HG02571 (cell line): ENCODE data around the gene RPS6KA5.

ENCODE experiments used
- ATAC-seq: cut with Tn5 transposase; IDR thresholded peaks from one replicate; pipeline ENCODE4 v1.9.1; 2021; ENCODE audit warnings: mild to moderate bottlenecking, moderate library complexity; ENCODE audit not compliant: unreplicated experiment

Gene RPS6KA5

DNA sequence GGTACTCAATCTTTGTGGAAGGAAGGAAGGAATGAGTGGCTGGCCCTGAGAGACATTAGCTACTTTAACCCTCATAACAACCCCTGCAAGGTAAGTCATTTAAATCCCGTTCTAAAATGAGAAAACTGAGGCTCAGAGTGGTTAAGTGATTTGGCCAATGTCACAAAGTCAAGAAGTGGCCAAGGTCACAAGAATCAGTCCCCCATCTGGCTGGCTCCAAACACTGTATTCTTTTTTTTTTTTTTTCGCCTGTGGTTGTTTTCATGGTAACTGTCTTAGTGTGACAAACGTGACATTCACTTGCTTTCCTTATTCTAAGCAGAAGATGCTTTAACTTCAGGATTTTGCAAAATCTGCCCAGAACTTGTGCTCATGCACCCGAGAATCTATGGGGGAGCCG is 247.0 kb downstream of the RPS6KA5 start:
- ATAC-seq = no peak

- no peak for ATAC-seq
These were observed 248.3 kb downstream of the RPS6KA5 start for GRCh38 chr14:90812109-90812508.

GRCh38 chr14:90811641-90812040 is 248.8 kb downstream of the RPS6KA5 start:
- no peak for ATAC-seq

DNA sequence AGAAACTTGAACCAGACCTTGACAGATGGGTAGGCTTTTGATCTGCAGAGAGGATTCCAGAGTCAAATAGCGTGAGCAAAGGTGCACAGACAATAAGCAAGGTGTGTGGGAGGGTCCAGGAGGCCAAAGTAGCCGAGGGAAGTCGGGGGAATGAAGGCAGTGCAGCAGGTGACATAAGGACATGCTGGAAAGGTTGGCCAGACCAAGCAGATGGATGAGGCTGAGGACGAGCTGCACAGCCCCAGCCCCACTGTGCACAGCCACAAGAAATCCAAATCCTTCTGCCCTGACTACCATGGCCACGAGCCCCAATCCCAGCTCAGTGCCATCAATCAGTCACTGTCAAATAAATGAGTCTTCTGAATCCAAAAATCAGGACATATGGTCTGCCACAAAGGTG is 249.6 kb downstream of the RPS6KA5 start:
- ATAC-seq = no peak

- no peak for ATAC-seq
These were observed 250.7 kb downstream of the RPS6KA5 start for GRCh38 chr14:90809530-90810312.

- ATAC-seq = no peak
These were observed 251.5 kb downstream of the RPS6KA5 start for GRCh38 chr14:90808759-90809529.

GRCh38 chr14:90807060-90807459 is 253.4 kb downstream of the RPS6KA5 start:
- no peak for ATAC-seq

GRCh38 chr14:90805662-90806540 is 254.5 kb downstream of the RPS6KA5 start:
- no peak for ATAC-seq

- ATAC-seq = no peak
These were observed 255.4 kb downstream of the RPS6KA5 start for GRCh38 chr14:90805084-90805391.

DNA sequence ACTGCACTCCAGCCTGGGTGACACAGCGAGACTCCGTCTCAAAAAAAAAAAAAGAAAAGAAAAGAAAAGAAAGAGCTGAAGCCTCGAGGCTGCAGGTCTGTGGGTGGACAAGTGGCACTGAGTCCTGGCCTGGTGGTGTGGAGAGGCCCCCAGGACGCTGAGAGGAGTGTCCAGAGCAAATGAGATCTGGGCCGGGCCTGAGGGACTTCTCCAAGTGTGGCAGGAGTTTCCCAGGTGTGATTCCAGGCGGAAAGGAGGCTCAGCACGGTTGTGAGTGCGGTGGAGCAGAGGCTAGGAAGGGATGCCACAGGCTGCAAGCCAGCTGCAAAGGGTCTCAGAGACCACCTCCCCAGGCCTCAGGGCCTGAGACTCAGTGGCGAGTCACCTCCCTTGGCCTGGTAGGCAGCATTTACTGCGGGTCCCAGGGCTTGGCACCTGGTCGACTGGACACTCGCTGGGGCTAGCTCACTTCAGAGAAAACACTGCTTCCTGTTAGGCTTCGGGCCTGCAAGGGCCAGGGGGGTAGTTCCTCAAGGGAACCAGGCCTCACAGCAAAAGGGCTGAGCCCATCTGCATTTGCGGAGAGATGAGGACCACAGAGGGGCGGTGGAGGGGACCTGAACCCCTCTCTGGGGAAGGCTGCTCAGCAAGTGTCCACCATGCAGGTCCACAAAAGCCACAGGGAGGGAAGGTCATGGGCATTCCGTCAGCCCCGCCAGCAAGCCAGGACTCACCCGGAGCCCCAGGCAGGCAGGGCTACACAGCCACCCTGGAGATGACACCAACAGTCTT is 256.0 kb downstream of the RPS6KA5 start:
- ATAC-seq = no peak

- no peak for ATAC-seq
These were observed 257.2 kb downstream of the RPS6KA5 start for GRCh38 chr14:90803249-90803648.

DNA sequence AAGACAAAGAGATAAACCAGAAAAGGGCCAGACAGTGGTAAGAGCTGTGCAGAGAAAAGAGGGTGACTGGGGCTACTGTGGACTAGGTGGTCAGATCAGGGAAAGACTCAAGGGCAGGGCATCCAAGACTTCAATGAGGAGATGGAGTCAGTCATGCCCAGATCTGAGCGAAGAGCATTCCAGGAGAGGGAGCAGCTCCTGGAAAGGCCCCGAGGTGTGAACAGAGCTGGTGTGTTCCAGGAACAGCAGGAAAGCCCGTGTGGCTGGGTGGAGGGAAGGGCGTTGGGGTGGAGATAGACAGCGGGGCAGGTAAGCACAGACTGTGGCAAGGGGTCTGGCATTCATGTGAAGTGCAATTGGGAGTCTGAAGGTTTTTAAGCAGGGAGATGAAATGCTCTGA is 261.0 kb downstream of the RPS6KA5 start:
- ATAC-seq = no peak

DNA sequence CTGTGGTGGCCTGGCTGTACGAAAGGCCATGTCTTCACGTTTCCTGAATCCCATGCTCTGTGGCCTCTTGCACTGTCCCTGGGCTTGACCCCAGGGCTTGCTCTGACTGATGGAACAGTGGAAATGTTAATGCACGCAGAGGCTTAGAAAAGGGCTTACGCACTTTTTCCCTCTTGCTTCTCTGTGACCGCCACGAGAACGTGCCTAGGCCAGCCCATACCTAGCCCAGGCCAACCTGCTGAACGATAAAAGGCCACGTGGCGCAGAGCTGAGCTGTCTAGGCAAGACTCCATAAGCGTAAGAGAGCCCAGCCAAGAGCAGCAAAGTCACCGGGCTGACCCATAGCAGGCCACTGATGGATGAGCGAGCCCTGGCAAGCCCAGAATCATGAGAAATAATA is 262.5 kb downstream of the RPS6KA5 start:
- ATAC-seq = no peak
